Aorta (tissue), 5 donors: ENCODE data around the gene NOXA1. TPM values are rescaled to one million over a fixed set of nuclear protein-coding genes. Genes with fewer than 3 reads are reported as not detected.
A peak's percentile ranks its signal among the peaks of the same experiment; 100 is the strongest.
"Not testable (repeated sequence)": the region's sequence is repeated elsewhere in the genome, so short reads cannot be mapped to it uniquely, and the experiment has no call there.

ENCODE experiments used
- ATAC-seq: fragments of 200-7000 bp; cut with Tn5 transposase; one replicate; pipeline ENCODE4 v1.9.1; 2022; ENCODE audit warnings: moderate library complexity; ENCODE audit not compliant: low FRiP score
- DNase-seq, 2 donors: peaks; one replicate each; pipeline ENCODE4 v3.0.0-alpha.2; 2020
- H3K27ac ChIP-seq, 2 donors: one replicate each; pipeline ENCODE4 v1.5.1; 2013; ENCODE audit warnings: low read length in 2 of 2, mild to moderate bottlenecking in 2 of 2, moderate library complexity in 2 of 2, control low read depth in 1 of 2, inconsistent platforms in 1 of 2, low read depth in 1 of 2
- H3K27me3 ChIP-seq, 2 donors: one replicate each; pipeline ENCODE4 v1.6.1; 2013; ENCODE audit warnings: control low read depth in 1 of 2, low read length in 1 of 2, mild to moderate bottlenecking in 1 of 2, moderate library complexity in 1 of 2; ENCODE audit not compliant: insufficient read depth in 2 of 2, control insufficient read depth in 1 of 2
- H3K36me3 ChIP-seq, 2 donors: one replicate each; pipeline ENCODE4 v1.6.1; 2013; ENCODE audit warnings: control low read depth in 1 of 2, low read length in 1 of 2, mild to moderate bottlenecking in 1 of 2; ENCODE audit not compliant: insufficient read depth in 2 of 2, control insufficient read depth in 1 of 2
- H3K4me1 ChIP-seq, 2 donors: one replicate each; pipeline ENCODE4 v1.6.1; 2013; ENCODE audit warnings: low read length in 2 of 2, control low read depth in 1 of 2, mild to moderate bottlenecking in 1 of 2, moderate library complexity in 1 of 2; ENCODE audit not compliant: insufficient read depth in 2 of 2, control insufficient read depth in 1 of 2
- H3K4me3 ChIP-seq, 2 donors: one replicate each; pipeline ENCODE4 v1.5.1; 2013; ENCODE audit warnings: low read length in 2 of 2, control low read depth in 1 of 2, mild to moderate bottlenecking in 1 of 2
- H3K9me3 ChIP-seq: one replicate; pipeline ENCODE4 v1.6.1; 2013; ENCODE audit warnings: mild to moderate bottlenecking, low read length; ENCODE audit not compliant: control insufficient read depth
- WGBS, 2 donors: extraction: QIAGEN DNeasy Blood & Tissue Kit; methylation state at CpG; one replicate each; pipeline ENCODE4 v1.1.7; 2013; 5-methylcytosine and 5-hydroxymethylcytosine counted together
- intact Hi-C, 2 donors: fragments of 100-400 bp; cut with DNase I; formaldehyde crosslinking; loops; one replicate each; pipeline versions ENCODE4 v1.14.2 to v1.15.0; 2022
- polyA plus RNA-seq, 2 donors: library from polyadenylated mRNA; stranded (reverse); fragments of 200-250 nt; gene quantifications; one replicate each; pipeline ENCODE4 v1.2.3, GENCODE V29; 2013
- total RNA-seq, 2 donors: library from RNA; stranded (reverse); fragmentation: NEBNext Ultra II Directional; extraction: Animal tissue kit (Norgen Biotek cat#: 25700); gene quantifications; one replicate each; pipeline ENCODE4 v1.2.1, GENCODE V29; 2021
- donor health status: healthy with polysubstance abuse.
- donor health status: Bipolar disorder and iron deficiency.
- donor health status: DM: no; HTN: no; CAD: no.
- donor health status: DM: no; HTN: no; CAD: no.
- donor health status: DM: yes; HTN: yes; CAD: no.

Gene NOXA1
- total and polyA plus RNA-seq, 4 donors: 2.9 to 12.6 (median 6.3) TPM

DNA sequence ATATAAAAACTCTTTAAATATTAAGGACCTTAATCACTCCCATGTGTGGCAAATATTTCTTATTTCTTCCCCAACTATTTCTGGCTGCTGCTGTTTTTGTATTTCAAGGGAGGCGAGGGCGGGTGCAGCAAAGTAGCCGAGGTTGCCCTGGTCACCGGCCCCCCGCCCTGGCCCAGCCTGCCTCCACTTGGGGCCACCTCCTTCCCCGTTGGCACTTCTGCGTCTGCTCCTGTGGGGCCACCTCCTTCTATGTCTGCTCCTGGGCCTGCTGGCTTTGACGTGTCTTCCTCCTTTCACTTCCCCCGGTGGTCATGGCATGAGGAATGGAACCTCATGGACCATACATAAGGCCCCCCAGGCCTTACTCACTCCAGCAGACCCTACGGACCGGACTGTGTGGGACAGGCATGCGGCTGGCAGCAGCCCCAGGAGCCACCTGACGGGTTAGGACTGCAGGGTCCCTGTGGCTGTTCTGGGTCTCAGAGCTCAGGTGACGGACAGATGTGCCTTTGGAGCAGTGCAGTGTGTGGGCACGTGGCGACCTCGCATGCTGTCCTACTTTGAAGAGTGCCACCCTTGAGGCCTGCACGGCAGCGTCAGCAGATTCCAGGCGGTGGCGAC lies 23.8 kb downstream of the NOXA1 start:
- H3K4me3 ChIP-seq: no peak overlapping the region
- H3K36me3 ChIP-seq: no peaks in the 10 kb centered on the region
- intact Hi-C loops: no loop called here
- no peaks in the 10 kb centered on the region for H3K27me3 ChIP-seq
- peak; percentile 52 to 73 for DNase-seq
- WGBS, 2 donors: 72 to 74% methylated on average over 21 of the region's 21 CpGs
- H3K4me1 ChIP-seq: no peaks in the 10 kb centered on the region
- ATAC-seq: no peak
- no peaks in the 10 kb centered on the region for H3K9me3 ChIP-seq
- H3K27ac ChIP-seq: no peak overlapping the region

DNA sequence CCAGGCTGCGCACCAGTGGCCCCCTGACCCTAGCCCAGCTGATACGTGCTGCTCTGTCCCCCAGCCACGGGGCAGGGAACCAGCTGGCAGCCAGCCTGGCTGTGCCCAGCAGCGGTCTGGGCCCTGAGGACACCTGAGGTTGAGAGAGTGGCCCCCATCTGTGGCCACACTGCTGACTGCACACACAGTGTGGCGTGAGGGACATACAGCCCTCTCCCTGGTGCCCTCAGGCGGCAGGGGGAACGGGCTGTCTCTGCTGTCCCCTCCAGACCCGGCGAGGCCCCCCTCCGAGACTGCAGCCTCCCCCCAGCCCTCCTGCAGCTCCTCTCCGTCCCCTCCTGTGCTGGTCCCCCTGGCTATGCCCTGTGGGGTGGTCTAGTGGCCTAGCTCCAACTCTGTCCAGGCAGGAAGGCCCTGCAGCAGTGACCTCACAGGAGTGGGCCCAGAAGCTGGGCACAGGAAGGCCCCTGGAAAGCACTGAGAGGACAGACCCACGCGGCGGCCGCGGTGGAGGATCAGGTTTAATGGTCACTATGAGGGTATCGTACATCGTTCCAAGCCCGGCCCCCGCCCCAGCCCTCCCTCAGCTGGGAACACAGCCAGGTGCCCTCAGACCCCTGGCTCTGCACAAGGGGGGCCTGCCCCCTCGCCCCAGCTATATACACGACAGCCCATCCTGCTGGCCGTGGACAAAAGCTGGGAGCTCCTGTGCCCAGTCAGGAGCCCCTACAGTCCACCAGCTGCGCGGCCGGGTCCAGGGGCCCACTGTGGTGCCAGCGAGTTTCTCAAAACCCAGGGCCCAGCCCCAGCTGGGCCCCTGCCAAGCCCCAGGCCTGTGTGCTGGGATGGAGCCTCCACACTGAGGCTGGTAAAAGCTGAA lies 24.8 kb downstream of the NOXA1 start:
- no peak overlapping the region for H3K4me3 ChIP-seq
- WGBS, 2 donors: 55 to 62% methylated on average over 27 of the region's 27 CpGs
- DNase-seq: peak in 1 of 2 donors; percentile 47
- H3K27me3 ChIP-seq: no peaks in the 10 kb centered on the region
- H3K4me1 ChIP-seq: no peaks in the 10 kb centered on the region
- ATAC-seq: no peak
- no peak overlapping the region for H3K27ac ChIP-seq
- H3K9me3 ChIP-seq: no peaks in the 10 kb centered on the region
- no peaks in the 10 kb centered on the region for H3K36me3 ChIP-seq
- intact Hi-C loops: no loop called here

DNA sequence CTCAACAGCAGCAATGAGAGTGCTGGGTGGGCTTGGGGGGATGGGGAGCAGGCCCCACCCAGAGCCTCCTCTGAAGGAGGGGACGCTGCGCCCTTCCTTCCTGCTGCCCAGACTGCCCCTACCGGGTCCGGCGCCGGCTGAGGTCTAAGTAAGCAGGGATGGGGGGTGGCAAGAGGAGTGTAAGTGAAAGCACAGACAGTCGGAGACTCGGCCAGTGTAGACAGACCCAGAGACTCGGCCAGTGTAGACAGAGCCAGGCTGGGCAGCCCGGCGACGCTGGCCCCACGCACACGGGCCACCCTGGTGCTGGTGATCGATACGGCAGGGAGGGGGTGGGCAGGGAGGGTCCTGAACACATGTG lies 25.4 kb downstream of the NOXA1 start:
- no peaks in the 10 kb centered on the region for H3K9me3 ChIP-seq
- H3K4me3 ChIP-seq: no peak overlapping the region
- H3K27me3 ChIP-seq: no peaks in the 10 kb centered on the region
- ATAC-seq: no peak
- peak in 1 of 2 donors; percentile 72 for DNase-seq
- no peaks in the 10 kb centered on the region for H3K4me1 ChIP-seq
- intact Hi-C loops: no loop called here
- 68 to 71% methylated on average over 16 of the region's 16 CpGs for WGBS, 2 donors
- H3K36me3 ChIP-seq: no peaks in the 10 kb centered on the region
- H3K27ac ChIP-seq: no peak overlapping the region

DNA sequence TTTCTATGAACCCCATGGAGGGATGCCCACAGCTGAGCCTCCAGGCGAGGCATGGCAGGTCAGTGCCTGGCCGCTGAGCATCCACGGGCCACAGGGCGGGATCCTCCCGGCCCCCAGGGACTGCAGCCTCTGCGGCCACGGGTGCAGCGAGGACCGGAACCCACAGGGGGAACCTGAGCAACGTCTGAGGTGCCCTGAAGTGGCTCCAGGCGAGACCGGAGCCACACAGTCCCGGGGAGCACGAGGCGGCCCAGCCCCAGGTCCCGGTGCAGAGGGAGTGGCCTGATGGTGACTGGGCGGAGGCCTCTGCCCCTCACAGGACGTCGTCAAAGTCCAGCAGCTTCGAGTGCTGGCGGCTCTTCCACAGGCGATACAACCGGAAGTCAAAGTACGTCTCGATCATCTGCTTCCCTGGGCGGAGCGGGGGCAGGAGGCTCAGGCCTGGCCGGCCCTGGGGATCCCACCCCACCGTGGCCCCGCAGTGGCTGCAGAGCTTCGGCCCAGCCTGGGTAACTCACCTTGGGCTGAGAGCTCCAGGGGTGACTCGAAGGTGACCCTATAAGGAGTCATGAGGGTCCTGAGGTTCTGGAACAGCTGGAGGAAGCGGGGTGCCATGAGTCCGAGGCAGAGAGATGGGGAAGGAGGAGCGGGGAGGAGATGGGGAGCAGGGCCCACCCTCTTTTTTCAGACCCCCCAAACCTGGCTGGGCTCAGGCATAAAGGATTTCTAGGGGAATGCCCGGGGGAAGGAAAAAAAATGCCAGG lies 26.1 kb downstream of the NOXA1 start:
- intact Hi-C loops: no loop called here
- no peak overlapping the region for H3K27ac ChIP-seq
- H3K36me3 ChIP-seq: no peaks in the 10 kb centered on the region
- H3K4me1 ChIP-seq: peaks cover 0 to under 1% of the 10 kb centered on the region in 2 donors
- whole genome bisulfite sequencing, 2 donors: 81 to 84% methylated on average over 36 of the region's 36 CpGs
- no peak overlapping the region for H3K4me3 ChIP-seq
- no peaks in the 10 kb centered on the region for H3K9me3 ChIP-seq
- ATAC-seq: no peak
- H3K27me3 ChIP-seq: no peaks in the 10 kb centered on the region
- DNase-seq: peak; percentile 50 to 73

DNA sequence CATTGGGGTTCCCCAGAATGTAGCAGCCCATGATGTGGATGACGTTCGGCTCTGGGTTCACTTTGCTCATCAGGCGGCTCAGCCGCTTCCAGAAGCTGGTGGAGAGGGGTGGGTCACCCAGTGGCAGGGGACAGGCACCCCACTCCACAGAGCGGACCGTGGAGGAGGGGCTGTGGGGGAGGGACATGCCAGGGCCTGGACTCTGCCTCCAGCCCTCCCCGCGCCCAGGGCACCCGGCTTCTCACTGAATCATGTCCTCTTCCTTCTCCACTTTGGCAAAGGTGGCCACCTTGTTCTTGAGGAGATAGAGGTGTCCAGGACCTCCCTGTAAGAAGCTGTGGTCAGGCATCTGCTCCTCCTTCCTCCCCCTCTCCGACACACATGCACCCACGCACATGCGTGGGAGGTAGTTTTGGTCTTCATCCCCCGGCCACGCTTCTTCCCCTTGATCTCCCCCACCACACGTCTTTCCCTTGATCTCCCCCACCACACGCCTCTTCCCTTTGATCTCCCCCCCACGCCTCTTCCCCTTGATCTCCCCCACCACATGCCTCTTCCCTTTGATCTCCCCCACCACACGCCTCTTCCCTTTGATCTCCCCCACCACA lies 26.8 kb downstream of the NOXA1 start:
- no peak overlapping the region for H3K4me3 ChIP-seq
- intact Hi-C loops: no loop called here
- DNase-seq: peak; percentile 43 to 65
- no peaks in the 10 kb centered on the region for H3K36me3 ChIP-seq
- no peak overlapping the region for H3K27ac ChIP-seq
- WGBS, 2 donors: 84 to 85% methylated on average over 18 of the region's 18 CpGs
- no peaks in the 10 kb centered on the region for H3K9me3 ChIP-seq
- H3K27me3 ChIP-seq: no peaks in the 10 kb centered on the region
- no peak for ATAC-seq
- H3K4me1 ChIP-seq: peaks cover 0 to 4% of the 10 kb centered on the region in 2 donors

DNA sequence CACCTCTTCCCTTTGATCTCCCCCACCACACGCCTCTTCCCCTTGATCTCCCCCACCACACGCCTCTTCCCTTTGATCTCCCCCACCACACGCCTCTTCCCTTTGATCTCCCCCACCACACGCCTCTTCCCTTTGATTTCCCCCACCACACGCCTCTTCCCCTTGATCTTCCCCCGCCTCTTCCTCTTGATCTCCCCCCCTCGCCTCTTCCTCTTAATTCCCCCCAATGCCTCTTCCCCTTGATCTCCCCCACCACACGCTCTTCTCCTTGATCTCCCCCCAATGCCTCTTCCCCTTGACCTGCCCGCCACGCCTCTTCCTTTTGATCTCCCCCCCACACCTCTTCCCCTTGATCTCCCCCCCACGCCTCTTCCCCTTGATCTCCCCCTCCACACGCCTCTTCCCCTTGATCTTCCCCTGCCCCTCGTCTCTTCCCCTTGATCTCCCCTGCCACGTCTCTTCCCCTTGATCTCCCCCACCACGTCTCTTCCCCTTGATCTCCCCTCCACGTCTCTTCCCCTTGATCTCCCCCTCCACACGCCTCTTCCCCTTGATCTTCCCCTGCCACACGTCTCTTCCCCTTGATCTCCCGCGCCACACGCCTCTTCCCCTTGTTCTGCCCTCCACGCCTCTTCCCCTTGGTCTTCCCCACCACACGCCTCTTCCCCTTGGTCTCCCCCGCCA lies 27.5 kb downstream of the NOXA1 start:
- intact Hi-C loops, H3K27ac ChIP-seq, H3K4me1 ChIP-seq, H3K9me3 ChIP-seq, H3K4me3 ChIP-seq, H3K36me3 ChIP-seq, H3K27me3 ChIP-seq, ATAC-seq: not testable (repeated sequence)
- WGBS, 2 donors: 87 to 88% methylated on average over 21 to 23 of the region's 24 CpGs
- peak; percentile 45 to 53 for DNase-seq

DNA sequence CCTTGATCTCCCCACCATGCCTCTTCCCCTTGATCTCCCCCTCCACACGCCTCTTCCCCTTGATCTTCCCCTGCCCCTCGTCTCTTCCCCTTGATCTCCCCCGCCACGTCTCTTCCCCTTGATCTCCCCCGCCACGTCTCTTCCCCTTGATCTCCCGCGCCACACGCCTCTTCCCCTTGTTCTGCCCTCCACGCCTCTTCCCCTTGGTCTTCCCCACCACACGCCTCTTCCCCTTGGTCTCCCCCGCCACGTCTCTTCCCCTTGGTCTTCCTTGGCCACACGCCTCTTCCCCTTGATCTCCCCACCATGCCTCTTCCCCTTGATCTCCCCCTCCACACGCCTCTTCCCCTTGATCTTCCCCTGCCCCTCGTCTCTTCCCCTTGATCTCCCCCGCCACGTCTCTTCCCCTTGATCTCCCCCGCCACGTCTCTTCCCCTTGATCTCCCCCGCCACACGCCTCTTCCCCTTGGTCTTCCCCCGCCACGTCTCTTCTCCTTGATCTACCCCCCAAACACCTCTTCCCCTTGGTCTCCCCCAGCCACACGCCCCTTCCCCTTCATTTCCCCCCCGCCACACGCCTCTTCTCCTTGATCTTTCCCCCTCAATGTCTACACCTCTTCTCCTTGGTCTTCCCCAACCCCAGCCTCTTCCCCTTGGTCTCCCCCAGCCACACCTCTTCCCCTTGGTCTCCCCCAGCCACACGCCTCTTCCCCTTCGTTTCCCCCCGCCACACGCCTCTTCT lies 28.2 kb downstream of the NOXA1 start:
- peak in 1 of 2 donors; percentile 25 for DNase-seq
- intact Hi-C loops: not testable (repeated sequence)

More for the DNA sequence above, 28.2 kb downstream of the NOXA1 start:
- not testable (repeated sequence) for H3K9me3 ChIP-seq, H3K36me3 ChIP-seq, ATAC-seq, H3K27ac ChIP-seq, H3K4me3 ChIP-seq, H3K4me1 ChIP-seq, H3K27me3 ChIP-seq
- WGBS, 2 donors: 88 to 95% methylated on average over 12 to 13 of the region's 31 CpGs
